HG03558 (cell line): ENCODE measurements around the gene RAD23A.
A peak's percentile ranks its signal among the peaks of the same experiment; 100 is the strongest.
"Not testable (repeated sequence)": the region's sequence is repeated elsewhere in the genome, so short reads cannot be mapped to it uniquely, and the experiment has no call there.

Experiments
- ATAC-seq: cut with Tn5 transposase; IDR thresholded peaks from one replicate; pipeline ENCODE4 v1.9.1; 2021; ENCODE audit warnings: moderate number of reproducible peaks; ENCODE audit not compliant: unreplicated experiment; ENCODE audit errors: extremely low read depth

RAD23A gene

DNA sequence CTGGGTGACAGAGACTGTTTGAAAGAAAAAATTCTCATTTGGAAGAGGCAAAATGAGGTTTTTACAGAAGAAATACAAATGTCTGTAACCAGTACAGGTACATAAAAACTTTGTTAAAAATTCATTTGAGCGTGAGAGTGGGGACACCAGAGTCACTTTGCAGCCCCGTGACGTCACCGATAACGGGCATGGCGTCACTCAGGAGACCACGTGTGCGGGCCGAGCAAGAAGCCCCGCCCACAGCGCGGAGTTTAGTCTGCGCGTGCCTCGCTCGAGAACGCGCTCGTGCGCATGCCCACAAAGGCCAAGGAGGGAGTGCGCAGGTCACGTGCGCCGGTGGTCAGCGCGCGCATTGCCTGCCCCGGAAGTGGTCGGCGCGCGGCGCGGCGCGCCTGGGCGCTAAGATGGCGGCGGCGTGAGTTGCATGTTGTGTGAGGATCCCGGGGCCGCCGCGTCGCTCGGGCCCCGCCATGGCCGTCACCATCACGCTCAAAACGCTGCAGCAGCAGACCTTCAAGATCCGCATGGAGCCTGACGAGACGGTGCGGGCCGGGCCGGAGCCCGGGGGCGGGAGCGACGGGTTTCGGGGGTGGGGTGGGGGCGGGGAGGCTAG, at the start of gene RAD23A:
Gene RAD23A, plus strand, starts transcription at position 384 of the 613 bp plus-strand sequence. Its CDS starts 87 bp downstream, at position 471.
- ATAC-seq, result peak; percentile 56

DNA sequence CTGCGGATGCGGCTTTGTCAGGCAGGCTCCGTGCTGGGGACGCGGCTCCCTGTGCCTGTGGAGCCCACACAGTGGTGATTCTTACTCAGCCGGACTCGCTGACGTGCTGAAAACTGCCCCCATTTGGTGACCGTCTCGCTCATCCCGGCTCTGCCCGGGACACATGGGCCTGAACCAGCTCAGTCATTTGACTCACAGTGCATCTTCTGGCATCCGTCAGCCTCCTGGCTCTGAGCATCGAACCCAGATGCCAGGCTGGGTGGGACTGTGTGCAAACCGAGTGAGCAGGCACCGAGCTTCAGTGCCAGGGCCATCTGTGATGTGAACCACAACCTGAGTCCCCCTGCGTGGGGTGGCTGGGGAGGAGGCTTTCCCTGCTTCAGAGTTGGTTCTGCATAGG, 49.2 kb upstream of the RAD23A start:
- no peak for ATAC-seq

DNA sequence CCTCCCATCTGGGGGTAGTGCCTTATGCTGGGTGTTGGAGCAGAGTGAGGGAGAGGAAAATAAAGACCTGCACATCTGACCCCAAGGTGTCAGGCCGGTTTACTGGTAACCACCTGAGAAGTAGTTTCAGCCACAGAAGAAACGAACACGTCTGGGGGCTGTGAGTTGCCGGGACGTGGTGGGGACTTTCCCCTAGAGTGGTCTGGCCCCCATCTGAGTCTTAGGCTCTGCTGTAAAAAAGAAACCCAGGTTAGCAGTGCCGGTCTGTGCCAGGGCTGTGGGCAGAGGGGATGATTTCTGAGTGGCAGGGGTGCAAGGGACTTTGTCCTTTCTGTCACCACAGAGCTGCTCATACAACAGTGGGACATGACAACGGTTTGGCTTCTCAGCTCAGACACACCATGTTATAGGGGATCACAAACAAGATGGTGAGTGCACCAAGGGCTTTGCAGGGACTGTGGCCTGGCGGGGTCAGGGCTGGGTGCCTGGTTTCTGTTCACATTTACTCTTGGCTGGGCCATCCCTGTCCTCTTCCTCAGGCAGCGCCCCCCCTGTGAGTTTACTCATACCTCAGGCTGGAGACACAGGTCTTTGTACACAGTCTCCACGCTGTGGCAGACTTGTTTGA, 45.7 kb upstream of the RAD23A start:
- no peak for ATAC-seq

DNA sequence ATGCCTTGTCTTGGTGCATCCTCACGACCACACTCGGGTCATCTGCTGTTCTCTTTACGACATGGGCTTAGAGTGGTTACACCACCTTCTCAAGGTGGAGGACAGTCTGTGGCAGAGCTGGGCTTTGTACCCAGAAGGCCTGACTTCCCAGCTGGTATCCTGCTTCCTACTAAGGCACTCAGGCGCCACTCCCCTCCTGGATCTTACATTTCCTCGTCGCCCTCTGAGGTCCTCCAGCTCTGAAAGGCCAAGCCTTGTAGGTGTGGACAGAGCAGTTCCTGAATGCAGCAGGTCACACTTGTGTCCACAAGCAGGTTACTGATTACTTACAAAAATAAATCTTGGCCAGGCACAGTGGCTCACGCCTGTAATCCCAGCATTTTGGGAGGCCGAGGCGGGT, 38.5 kb upstream of the RAD23A start:
- no peak for ATAC-seq

DNA sequence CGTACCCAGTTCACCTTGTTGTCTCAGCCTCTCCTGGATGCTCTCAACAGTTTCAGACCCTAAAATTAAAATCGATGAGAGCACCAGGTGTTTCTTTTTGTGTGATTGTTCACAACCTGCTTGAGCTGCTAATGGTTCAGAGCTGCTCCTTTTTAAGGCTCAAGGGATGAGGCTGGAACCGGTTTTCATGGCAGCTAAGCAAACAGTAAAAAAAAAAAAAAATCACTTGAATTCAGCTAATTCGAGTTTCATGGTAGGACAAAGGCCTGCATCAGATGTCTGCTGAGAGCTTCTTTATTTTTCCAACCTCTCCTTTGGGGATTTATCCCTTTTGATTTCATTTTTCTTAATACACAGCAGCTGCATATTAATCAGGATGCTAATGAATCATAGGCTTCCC, 33.1 kb upstream of the RAD23A start:
- ATAC-seq, result no peak

DNA sequence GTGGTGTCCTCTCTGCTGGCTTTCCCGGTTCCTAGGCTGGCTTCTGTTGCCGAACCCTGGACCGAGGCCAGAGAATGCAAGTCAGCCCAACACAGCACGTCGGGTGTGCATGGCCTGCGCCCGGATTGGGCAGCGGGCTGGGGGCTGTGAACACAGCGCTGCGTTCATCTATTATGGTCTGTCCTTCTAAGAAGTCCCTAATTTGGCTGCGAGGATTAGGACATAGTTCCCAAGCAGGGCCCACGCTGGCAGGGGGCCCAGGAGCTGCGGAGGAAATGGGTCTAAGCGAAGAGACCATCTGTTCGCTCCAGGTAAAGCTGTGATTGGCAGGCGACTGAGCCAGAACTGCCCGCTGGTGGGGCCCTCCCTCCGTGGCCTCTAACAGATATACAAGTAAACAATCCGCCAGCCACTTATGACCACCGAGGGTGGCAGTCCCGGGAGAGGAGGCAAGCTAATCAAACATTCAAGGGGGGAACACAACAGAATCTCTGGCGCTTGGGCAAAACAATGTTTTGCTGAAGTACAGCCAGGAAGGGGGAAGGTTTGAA, 32.6 kb upstream of the RAD23A start:
- ATAC-seq, result no peak

DNA sequence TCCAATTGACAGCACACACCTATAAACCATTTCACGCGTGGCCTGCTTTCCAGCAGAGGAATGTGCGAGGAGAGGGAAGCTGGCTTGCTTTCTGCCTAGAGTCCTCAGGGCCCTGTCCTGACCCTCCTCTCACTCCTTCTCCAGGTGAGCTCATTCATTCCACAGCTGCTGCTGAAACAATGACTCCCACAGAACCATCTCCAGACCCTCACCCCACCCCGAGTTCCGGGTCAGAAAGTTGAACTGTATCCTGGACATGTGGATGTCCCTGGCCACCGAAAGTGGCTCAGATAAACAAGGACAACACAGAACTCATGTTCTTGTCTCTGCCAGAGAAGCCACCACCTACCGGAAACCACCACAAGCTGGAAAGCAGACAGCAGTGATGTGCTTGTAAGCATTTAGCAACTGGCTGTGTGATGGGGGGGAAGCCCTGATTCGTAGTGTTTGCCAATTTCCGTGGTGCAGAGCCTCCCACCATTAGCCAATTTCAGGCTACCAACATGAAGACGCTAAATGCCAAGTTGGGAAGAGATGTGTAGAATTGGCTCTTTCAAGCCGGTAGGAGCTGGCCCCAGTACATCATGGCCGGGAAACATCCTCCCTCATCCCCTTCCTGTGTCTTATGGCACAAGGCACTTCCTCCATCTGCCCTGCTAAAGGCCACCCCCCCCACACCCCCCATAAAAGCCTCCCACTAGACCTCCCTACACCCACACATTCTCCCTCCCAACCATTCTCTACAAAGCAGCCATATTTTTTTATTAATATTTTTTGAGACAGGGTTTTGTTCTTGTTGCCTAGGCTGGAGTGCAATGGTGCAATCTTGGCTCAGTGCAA, 31.6 kb upstream of the RAD23A start:
- no peak for ATAC-seq

DNA sequence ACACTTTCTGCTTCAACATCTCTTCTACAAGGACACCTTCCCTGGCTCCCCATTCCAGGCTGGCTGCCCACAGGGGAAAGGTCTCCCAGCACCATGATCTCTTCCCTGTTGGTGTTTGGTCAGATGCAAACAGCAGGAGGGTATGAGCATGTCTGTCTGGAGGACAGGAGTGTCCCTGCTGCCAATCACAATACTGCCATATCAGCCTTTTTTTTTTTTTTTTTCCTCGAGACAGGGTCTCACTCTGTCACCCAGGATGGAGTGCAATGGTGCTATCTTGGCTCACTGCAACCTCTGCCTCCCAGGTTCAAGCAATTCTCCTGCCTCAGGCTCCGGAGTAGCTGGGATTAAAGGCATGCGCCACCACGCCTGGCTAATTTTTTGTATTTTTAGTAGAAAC, 29.8 kb upstream of the RAD23A start:
- not testable (repeated sequence) for ATAC-seq

DNA sequence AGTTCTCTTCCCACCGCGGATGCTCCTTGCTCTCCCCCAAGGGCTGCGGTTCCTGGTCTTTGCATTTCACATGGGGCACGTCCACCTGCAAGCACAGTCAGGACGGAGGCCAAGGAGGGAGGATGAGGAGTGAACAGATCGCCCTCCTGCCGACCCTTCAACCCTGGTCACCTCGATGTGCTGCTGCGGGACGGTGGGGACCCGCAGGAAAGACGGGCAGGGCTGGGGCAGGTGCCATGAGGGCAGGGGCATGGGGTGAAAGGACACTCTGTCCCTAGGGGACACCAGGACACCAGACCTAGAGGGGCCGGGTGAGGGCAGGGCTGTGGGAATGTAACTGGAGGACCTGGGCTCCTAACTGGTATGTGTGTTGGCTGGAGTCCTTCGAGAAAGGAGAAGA, 27.4 kb upstream of the RAD23A start:
- no peak for ATAC-seq

DNA sequence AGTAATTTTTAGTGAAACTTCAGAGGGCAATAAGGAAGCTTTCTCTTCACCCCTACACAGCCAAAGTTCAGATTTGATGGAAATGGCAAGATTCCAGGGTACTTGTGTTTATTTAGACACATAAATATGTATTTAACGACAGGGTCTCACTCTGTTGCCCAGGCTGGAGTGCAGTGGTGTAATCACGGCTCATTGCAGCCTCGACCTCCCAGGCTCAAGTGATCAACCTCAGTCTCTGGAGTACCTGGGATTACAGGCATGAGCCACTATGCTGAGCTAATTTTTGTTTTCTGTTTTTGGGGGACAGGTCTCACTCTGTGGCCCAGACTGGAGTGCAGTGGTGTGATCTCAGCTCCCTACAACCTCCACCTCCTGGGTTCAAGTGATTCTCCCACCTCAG, 24.6 kb upstream of the RAD23A start:
- ATAC-seq, result no peak

DNA sequence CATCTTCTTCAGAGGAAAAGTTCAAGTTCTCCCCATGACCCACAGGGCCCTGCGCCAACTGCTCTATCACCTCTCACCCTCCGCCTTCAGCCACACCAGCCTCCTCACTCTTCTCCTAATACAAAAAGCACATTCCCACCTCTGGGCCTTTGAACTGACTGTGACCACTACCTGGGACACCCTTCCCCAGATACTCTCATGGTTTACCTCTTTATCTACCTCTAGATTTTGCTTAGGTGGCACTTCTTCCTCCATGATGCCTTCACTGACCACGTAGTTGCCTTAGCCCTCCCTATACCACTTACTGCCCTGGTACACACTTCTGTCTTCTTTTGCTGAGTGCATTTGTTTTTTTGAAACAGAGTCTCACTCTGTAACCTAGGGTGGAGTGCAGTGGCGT, 22.7 kb upstream of the RAD23A start:
- no peak for ATAC-seq

DNA sequence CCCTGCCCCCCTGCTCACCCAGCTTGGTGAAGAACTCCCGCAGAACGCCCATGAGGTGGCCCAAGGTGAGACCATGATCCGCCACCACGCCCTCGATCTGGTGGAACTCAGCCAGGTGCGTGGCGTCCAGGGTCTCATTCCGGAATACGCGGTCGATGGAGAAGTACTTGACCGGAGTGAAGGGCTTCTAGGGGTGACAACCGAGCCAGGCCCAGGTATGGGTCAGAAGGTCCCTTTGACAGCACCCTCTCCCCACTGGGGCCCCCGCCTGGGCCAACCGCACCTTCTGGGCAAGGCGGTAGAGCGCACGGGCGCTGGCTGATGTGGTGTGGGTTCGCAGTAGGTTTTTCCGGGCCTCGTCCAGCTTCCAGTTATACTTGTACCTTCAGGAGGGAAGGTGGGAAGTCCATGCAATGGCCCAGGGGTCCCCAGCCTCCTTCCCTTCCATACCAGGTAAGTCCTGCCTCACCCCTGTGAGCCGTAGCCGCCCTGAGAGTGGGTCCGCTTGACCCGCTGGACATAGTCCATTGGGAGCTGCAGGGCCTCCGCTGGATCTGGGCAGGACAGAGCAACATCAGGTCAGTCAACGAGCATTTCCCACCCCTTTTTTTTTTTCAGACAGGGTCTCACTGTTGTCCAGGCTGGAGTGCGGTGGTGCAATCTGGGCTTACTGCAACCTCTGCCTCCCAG, 20.9 kb upstream of the RAD23A start:
- ATAC-seq, result no peak

DNA sequence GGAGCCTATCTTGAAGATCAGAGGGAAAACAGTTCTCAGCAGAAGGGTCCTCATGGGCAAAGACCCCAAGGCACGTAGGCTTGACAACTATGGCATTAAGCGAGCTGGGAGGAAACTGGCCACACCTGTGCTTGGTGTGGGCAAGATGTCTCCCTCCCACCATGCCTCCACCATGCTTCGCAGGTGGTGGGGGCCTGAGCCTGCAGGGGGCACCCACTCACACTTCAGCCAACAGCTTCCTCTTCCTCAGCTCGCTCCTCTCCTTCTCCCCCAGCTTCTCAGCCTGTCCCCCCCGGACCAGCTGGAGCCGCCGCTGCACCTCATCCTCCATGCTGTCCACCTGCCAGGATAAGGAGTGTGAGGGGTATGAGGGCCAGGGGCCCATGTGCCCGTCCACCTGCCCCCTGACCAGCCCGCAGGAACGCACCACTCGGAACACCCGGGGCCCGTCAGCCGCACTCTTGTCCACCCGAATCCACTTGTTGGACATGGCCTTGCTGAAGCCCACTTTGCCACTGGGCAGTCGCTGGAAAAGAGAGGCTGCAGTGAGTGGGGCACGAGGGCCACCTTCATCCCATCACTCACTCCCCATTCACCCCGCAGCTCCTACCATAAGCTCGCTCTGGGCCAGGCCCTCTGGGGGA, 15.5 kb upstream of the RAD23A start:
- no peak for ATAC-seq

DNA sequence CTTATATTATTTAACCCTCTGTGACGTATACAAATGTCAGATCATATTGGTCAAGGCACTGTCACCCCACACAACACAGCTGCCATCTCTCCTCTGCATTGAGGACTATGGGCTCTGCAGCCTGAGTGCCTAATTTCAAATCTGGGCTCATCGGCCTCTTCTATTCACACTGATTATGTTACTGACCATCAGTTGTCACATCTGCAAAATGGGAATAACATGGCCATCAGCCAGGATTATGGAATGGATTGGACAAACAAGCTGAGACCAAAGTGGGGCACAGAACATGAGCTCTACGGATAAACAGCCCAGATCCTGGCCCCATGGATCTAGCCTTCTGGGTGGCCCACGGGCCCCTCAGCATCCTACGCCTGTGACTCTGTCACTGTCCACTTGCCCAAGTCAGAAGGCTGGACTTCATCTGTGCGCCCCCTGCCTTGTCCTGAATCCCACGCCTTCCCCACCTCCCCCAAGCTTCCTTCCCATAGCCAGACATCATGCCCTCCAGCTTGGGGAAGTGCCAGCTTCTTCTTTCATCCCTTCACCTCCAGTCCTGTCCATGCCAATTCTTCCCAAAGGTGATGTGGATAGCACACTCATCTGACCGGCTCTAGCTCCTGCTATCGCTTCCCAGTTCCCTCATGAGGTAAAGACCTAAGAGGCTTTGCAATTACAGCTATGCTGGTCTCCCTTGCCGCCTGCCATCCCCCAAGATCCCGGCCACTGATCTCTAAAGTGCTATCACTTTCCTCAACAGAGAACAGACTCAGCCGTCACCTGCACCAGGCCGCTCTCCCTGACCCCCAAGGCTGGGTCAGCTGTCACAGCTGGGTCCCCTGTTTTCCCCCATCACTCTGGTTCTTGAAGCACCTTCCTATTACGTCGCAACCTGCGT, 13.0 kb upstream of the RAD23A start:
- no peak for ATAC-seq

DNA sequence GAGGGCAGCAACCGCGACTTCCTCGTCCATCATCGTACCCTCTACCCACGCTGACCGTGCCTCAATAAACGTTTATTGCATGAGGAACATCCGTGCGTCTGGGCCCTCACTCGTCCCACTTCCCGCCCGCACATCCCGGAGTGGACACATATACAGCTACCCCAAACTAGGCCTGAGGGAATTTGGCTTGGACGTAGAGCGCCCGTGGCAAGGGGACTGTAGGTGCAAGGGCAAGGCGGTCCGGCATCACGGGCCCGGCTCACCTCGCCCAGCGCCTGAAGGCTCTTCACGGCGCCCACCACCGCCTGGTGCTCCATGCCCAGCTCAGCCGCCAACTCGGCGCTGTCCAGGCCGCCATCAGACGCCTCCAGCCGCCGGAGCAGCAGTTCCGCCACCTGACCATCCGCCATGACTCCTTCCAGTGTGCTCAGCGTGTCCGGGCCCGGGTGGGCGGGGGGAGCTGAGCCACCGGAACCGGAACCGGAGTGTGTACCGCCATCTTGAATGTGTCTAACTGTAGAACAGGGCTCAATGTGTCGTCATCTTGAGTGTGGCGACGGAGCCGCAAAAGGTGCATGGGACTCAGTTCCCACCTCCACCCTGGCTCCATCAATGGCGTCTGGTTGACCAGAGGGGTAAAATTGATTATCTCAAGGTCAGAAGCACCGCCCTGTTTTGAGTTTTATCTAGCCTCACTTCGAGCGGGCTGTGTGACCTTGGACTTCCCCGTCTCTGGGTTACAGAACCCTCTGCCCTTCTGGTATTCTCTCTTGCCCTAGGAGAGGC, 12.2 kb upstream of the RAD23A start, which contains the start of gene FARSA:
Gene FARSA, minus strand, starts transcription at position 425 of the 786 bp plus-strand sequence. Its CDS starts 15 bp downstream, at position 410.
- no peak for ATAC-seq

DNA sequence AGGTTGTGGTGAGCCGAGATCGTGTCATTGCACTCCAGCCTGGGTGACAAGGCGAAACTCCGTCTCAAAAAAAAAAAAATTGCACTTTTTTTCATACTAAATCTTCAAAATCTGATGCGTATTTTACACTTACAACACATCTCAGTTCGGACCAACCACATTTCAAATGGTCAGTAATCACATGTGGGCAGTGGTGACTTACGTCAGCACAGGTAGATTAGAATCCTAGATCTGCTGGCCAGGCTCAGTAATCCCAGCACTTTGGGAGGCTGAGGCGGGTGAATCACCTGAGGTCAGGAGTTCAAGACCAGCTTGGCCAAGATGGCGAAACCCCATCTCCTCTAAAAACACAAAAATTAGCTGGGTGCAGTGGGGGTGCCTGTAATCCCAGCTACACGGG, 10.6 kb upstream of the RAD23A start:
- ATAC-seq, result no peak

DNA sequence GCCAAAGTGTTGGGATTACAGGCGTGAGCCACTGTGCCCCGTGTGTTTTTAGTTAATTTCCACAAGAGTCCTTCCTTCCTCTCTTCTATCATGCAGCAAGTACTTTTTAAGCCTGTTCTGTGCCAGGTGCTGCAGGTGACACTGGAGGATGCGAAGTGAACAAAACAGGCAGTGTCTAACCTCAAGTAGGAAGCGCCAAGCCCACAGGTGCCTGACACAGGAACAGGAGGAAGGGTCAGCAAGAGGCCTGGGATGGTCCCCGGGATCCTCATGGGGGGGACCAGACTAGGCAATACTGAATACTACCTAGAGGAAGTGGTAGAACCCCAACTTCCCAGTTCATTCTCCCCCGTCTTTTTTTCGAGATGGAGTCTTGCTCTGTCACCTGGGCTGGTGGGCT, 9.1 kb upstream of the RAD23A start:
- no peak for ATAC-seq
